H1 (cell line): ENCODE data around the gene FAM221B. TPM values are rescaled to one million over a fixed set of nuclear protein-coding genes. Genes with fewer than 3 reads are reported as not detected.

ENCODE experiments used
- CTBP2 ChIP-seq: IDR thresholded peaks from 2 replicates; pipeline ENCODE4 v1.7.0; 2011; ENCODE audit warnings: borderline replicate concordance, mild to moderate bottlenecking, moderate library complexity, mixed read lengths, low read length; ENCODE audit not compliant: insufficient read depth, insufficient read length
- GTF2F1 ChIP-seq: IDR thresholded peaks from 2 replicates; pipeline ENCODE4 v1.6.1; 2012; ENCODE audit warnings: low read depth, low read length, improper control_type of control experiment, borderline replicate concordance
- RFX5 ChIP-seq: IDR thresholded peaks from 2 replicates; pipeline ENCODE4 v1.6.1; 2011; ENCODE audit warnings: low read depth, low read length, improper control_type of control experiment, borderline replicate concordance
- RNF2 ChIP-seq: fragments of 200-900, 300-1000 bp; sonication (generic); IDR thresholded peaks from 2 replicates; pipeline ENCODE4 v1.7.1; 2016; ENCODE audit warnings: borderline replicate concordance, low read depth, mild to moderate bottlenecking, antibody characterized with exemption, low read length; ENCODE audit not compliant: poor library complexity, severe bottlenecking; ENCODE audit errors: missing control alignments
- YY1 ChIP-seq: IDR thresholded peaks from 2 replicates; pipeline ENCODE4 v1.6.1; 2011; ENCODE audit warnings: low read depth, mild to moderate bottlenecking, low read length
- polyA plus RNA-seq, 7 experiments: library from polyadenylated mRNA; depleted of rRNA in 3 of 7; stranded (reverse) in 5 of 7; unstranded in 2 of 7; fragments of >200 nt in 5 of 7; fragments of 200-250 nt in 2 of 7; gene quantifications; 1 replicate in 5 of 7; 2 replicates in 1 of 7; 4 replicates in 1 of 7; pipeline versions ENCODE4 v1.2.1 to v1.2.3, GENCODE V29; 2011 to 2013; ENCODE audit warnings: missing spikeins in 2 of 7, mixed read lengths in 2 of 7
- total RNA-seq: library from RNA; stranded (reverse); fragmentation: NEBNext Ultra II Directional; extraction: Animal tissue kit (Norgen Biotek cat#: 25700); gene quantifications from 2 replicates; pipeline ENCODE4 v1.2.1, GENCODE V29; 2021
- TF ChIP-seq, protein P1 (sequence below): fragments of 300-600 bp; sonication (generic); IDR thresholded peaks from 2 replicates; pipeline ENCODE4 v1.7.1; 2012; ENCODE audit warnings: low read length, moderate library complexity, mild to moderate bottlenecking, inconsistent platforms; ENCODE audit not compliant: insufficient replicate concordance

The FAM221B gene
- total and polyA plus RNA-seq, 2 of the 8 experiments (the other 6 are each of a cell fraction or from before 2014, with no cell fraction given): not detected

DNA sequence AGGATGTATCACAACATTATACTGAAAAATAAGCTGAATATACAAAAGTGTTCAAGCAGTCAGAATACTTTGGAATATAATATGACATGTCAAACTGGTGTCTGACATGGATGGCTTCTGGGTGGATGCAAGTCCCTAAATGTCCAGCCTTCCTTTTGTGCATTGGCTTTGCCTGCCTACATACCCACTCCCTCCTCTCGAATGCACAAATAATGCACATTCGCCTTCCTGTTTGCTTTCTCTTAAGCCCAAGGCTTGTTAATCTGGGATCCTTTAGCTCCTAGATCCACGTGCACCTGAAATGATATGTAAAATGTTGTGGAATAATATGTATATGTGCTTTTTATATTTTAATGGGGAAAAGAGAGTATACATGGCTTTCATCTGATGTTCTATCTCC, 50.0 kb downstream of the FAM221B start (continued):
- TF ChIP-seq RFX5 (no peak), GTF2F1 (no peak), RNF2 (no peak), YY1 (no peak), CTBP2 (no peak)
- TF ChIP-seq, protein P1, sequence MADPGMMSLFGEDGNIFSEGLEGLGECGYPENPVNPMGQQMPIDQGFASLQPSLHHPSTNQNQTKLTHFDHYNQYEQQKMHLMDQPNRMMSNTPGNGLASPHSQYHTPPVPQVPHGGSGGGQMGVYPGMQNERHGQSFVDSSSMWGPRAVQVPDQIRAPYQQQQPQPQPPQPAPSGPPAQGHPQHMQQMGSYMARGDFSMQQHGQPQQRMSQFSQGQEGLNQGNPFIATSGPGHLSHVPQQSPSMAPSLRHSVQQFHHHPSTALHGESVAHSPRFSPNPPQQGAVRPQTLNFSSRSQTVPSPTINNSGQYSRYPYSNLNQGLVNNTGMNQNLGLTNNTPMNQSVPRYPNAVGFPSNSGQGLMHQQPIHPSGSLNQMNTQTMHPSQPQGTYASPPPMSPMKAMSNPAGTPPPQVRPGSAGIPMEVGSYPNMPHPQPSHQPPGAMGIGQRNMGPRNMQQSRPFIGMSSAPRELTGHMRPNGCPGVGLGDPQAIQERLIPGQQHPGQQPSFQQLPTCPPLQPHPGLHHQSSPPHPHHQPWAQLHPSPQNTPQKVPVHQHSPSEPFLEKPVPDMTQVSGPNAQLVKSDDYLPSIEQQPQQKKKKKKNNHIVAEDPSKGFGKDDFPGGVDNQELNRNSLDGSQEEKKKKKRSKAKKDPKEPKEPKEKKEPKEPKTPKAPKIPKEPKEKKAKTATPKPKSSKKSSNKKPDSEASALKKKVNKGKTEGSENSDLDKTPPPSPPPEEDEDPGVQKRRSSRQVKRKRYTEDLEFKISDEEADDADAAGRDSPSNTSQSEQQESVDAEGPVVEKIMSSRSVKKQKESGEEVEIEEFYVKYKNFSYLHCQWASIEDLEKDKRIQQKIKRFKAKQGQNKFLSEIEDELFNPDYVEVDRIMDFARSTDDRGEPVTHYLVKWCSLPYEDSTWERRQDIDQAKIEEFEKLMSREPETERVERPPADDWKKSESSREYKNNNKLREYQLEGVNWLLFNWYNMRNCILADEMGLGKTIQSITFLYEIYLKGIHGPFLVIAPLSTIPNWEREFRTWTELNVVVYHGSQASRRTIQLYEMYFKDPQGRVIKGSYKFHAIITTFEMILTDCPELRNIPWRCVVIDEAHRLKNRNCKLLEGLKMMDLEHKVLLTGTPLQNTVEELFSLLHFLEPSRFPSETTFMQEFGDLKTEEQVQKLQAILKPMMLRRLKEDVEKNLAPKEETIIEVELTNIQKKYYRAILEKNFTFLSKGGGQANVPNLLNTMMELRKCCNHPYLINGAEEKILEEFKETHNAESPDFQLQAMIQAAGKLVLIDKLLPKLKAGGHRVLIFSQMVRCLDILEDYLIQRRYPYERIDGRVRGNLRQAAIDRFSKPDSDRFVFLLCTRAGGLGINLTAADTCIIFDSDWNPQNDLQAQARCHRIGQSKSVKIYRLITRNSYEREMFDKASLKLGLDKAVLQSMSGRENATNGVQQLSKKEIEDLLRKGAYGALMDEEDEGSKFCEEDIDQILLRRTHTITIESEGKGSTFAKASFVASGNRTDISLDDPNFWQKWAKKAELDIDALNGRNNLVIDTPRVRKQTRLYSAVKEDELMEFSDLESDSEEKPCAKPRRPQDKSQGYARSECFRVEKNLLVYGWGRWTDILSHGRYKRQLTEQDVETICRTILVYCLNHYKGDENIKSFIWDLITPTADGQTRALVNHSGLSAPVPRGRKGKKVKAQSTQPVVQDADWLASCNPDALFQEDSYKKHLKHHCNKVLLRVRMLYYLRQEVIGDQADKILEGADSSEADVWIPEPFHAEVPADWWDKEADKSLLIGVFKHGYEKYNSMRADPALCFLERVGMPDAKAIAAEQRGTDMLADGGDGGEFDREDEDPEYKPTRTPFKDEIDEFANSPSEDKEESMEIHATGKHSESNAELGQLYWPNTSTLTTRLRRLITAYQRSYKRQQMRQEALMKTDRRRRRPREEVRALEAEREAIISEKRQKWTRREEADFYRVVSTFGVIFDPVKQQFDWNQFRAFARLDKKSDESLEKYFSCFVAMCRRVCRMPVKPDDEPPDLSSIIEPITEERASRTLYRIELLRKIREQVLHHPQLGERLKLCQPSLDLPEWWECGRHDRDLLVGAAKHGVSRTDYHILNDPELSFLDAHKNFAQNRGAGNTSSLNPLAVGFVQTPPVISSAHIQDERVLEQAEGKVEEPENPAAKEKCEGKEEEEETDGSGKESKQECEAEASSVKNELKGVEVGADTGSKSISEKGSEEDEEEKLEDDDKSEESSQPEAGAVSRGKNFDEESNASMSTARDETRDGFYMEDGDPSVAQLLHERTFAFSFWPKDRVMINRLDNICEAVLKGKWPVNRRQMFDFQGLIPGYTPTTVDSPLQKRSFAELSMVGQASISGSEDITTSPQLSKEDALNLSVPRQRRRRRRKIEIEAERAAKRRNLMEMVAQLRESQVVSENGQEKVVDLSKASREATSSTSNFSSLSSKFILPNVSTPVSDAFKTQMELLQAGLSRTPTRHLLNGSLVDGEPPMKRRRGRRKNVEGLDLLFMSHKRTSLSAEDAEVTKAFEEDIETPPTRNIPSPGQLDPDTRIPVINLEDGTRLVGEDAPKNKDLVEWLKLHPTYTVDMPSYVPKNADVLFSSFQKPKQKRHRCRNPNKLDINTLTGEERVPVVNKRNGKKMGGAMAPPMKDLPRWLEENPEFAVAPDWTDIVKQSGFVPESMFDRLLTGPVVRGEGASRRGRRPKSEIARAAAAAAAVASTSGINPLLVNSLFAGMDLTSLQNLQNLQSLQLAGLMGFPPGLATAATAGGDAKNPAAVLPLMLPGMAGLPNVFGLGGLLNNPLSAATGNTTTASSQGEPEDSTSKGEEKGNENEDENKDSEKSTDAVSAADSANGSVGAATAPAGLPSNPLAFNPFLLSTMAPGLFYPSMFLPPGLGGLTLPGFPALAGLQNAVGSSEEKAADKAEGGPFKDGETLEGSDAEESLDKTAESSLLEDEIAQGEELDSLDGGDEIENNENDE: no peak
